Measurements from ENCODE around the gene STAC.

GRCh38 chr3:36365829-36366228 lies 14.5 kb upstream of the STAC start:
- no peak for TF ChIP-seq CTCF (IDR thresholded peaks at IDR 0.05; ENCODE audit: extremely low read depth in 1 of 2, insufficient read depth in 1 of 2, low read depth in 1 of 2, low read length in 2 of 2)
- TF ChIP-seq POLR2A (IDR thresholded peaks at IDR 0.05; ENCODE audit: low read depth, low read length), result no peak
- no peak for TF ChIP-seq EZH2 (IDR thresholded peaks at IDR 0.05; ENCODE audit: borderline replicate concordance, low read depth, low read length, severe bottlenecking)
- no peak for TF ChIP-seq MAX (IDR thresholded peaks at IDR 0.05; ENCODE audit: insufficient read depth, insufficient read length)
- TF ChIP-seq POLR2AphosphoS5 (IDR thresholded peaks at IDR 0.05; ENCODE audit: insufficient read depth, low read depth, low read length), result no peak
- no peak for TF ChIP-seq MYC (IDR thresholded peaks at IDR 0.05; ENCODE audit: low read depth, low read length)
- TF ChIP-seq JUN (IDR thresholded peaks at IDR 0.05; ENCODE audit: borderline replicate concordance, insufficient read depth, insufficient read length, low read depth), result no peak

Measured in endothelial cell of umbilical vein (primary cell).